ENCODE measurements around the gene NFKB2.

NFKB2 gene

GRCh38 chr10:102379383-102379782, 16.1 kb upstream of the NFKB2 start:
- Histone ChIP-seq H3K27me3 (no peaks in the 10 kb centered on the region), H3K4me3 (ENCODE audit: low read depth in 1 of 2, low read length in 1 of 2) (no peak overlapping the region), H3K4me1 (ENCODE audit: control insufficient read depth in 1 of 2, insufficient read depth in 1 of 2, low read depth in 1 of 2, low read length in 1 of 2) (no peaks in the 10 kb centered on the region), H3K27ac (no peak overlapping the region), H3K9me3 (no peaks in the 10 kb centered on the region), H3K36me3 (peaks cover 95% of the 10 kb centered on the region)
- no peak for TF ChIP-seq CTCF (IDR thresholded peaks at IDR 0.05)

GRCh38 chr10:102381983-102382382, 13.5 kb upstream of the NFKB2 start:
- peaks cover 69% of the 10 kb centered on the region for H3K36me3 ChIP-seq
- no peak for TF ChIP-seq CTCF (IDR thresholded peaks at IDR 0.05)

GRCh38 chr10:102382871-102383270, 12.6 kb upstream of the NFKB2 start:
- Histone ChIP-seq H3K27ac (no peak overlapping the region), H3K4me3 (ENCODE audit: low read depth in 1 of 2, low read length in 1 of 2) (no peak overlapping the region), H3K9me3 (no peaks in the 10 kb centered on the region), H3K4me1 (ENCODE audit: control insufficient read depth in 1 of 2, insufficient read depth in 1 of 2, low read depth in 1 of 2, low read length in 1 of 2) (no peaks in the 10 kb centered on the region), H3K36me3 (peaks cover 60% of the 10 kb centered on the region), H3K27me3 (no peaks in the 10 kb centered on the region)
- no peak for TF ChIP-seq CTCF (IDR thresholded peaks at IDR 0.05)

More at GRCh38 chr10:102381983-102382382, 13.5 kb upstream of the NFKB2 start:
- no peaks in the 10 kb centered on the region for H3K9me3 ChIP-seq
- H3K4me1 ChIP-seq (ENCODE audit: control insufficient read depth in 1 of 2, insufficient read depth in 1 of 2, low read depth in 1 of 2, low read length in 1 of 2), result no peaks in the 10 kb centered on the region
- H3K27me3 ChIP-seq, result no peaks in the 10 kb centered on the region
- no peak overlapping the region for H3K27ac ChIP-seq
- H3K4me3 ChIP-seq (ENCODE audit: low read depth in 1 of 2, low read length in 1 of 2), result no peak overlapping the region

- Histone ChIP-seq H3K4me3 (ENCODE audit: low read depth in 1 of 2, low read length in 1 of 2) (no peak overlapping the region), H3K9me3 (no peaks in the 10 kb centered on the region), H3K27me3 (peaks cover 3% of the 10 kb centered on the region), H3K27ac (no peak overlapping the region), H3K4me1 (ENCODE audit: control insufficient read depth in 1 of 2, insufficient read depth in 1 of 2, low read depth in 1 of 2, low read length in 1 of 2) (no peaks in the 10 kb centered on the region), H3K36me3 (peaks cover 49% of the 10 kb centered on the region)
- TF ChIP-seq CTCF (IDR thresholded peaks at IDR 0.05), result no peak
Measured at GRCh38 chr10:102384053-102384452, 11.5 kb upstream of the NFKB2 start.

- no peaks in the 10 kb centered on the region for H3K9me3 ChIP-seq
- no peak for TF ChIP-seq CTCF (IDR thresholded peaks at IDR 0.05)
- no peak overlapping the region for H3K4me3 ChIP-seq (ENCODE audit: low read depth in 1 of 2, low read length in 1 of 2)
- H3K27me3 ChIP-seq, result peaks cover 9% of the 10 kb centered on the region
- peaks cover 41% of the 10 kb centered on the region for H3K36me3 ChIP-seq
- no peak overlapping the region for H3K27ac ChIP-seq
- H3K4me1 ChIP-seq (ENCODE audit: control insufficient read depth in 1 of 2, insufficient read depth in 1 of 2, low read depth in 1 of 2, low read length in 1 of 2), result no peaks in the 10 kb centered on the region
Measured at GRCh38 chr10:102384606-102385429, 10.7 kb upstream of the NFKB2 start.

All from neutrophil (primary cell).